ENCODE measurements around the gene KDM4B.

KDM4B gene

GRCh38 chr19:5052945-5053485 is 84.1 kb downstream of the KDM4B start:
- DNase-seq = no peak

- DNase-seq = no peak
These were observed 84.7 kb downstream of the KDM4B start for GRCh38 chr19:5053661-5054060.

- no peak for DNase-seq
These were observed 85.9 kb downstream of the KDM4B start for GRCh38 chr19:5054551-5055456.

GRCh38 chr19:5055457-5055776 is 86.5 kb downstream of the KDM4B start:
- no peak for DNase-seq

- no peak for DNase-seq
These were observed 88.9 kb downstream of the KDM4B start for GRCh38 chr19:5057860-5058259.

GRCh38 chr19:5058521-5059212 is 89.8 kb downstream of the KDM4B start:
- DNase-seq = no peak

- DNase-seq = no peak
These were observed 90.3 kb downstream of the KDM4B start for GRCh38 chr19:5059213-5059574.

- DNase-seq = no peak
These were observed 90.9 kb downstream of the KDM4B start for GRCh38 chr19:5059793-5060192.

GRCh38 chr19:5062195-5062594 is 93.3 kb downstream of the KDM4B start:
- DNase-seq = no peak

- DNase-seq = no peak
These were observed 93.9 kb downstream of the KDM4B start for GRCh38 chr19:5062799-5063198.

- no peak for DNase-seq
These were observed 95.1 kb downstream of the KDM4B start for GRCh38 chr19:5063873-5064645.

GRCh38 chr19:5064896-5065295 is 96.0 kb downstream of the KDM4B start:
- no peak for DNase-seq

GRCh38 chr19:5065663-5066093 is 96.8 kb downstream of the KDM4B start:
- no peak for DNase-seq

GRCh38 chr19:5066768-5067167 is 97.9 kb downstream of the KDM4B start:
- DNase-seq = no peak

- no peak for DNase-seq
These were observed 98.8 kb downstream of the KDM4B start for GRCh38 chr19:5067678-5068077.

- DNase-seq = no peak
These were observed 99.5 kb downstream of the KDM4B start for GRCh38 chr19:5068233-5069072.

- DNase-seq = no peak
These were observed 101.4 kb downstream of the KDM4B start for GRCh38 chr19:5070331-5070730.

GRCh38 chr19:5070930-5071329 is 102.0 kb downstream of the KDM4B start:
- no peak for DNase-seq

- no peak for DNase-seq
These were observed 102.7 kb downstream of the KDM4B start for GRCh38 chr19:5071579-5071978.

GRCh38 chr19:5072115-5072514 is 103.2 kb downstream of the KDM4B start:
- no peak for DNase-seq

- no peak for DNase-seq
These were observed 104.4 kb downstream of the KDM4B start for GRCh38 chr19:5073153-5073844.

GRCh38 chr19:5074407-5074806 is 105.5 kb downstream of the KDM4B start:
- DNase-seq = no peak
